Measurements from ENCODE around the gene TMEM164. TPM values are rescaled to one million over a fixed set of nuclear protein-coding genes. Genes with fewer than 3 reads are reported as not detected.
A peak's percentile ranks its signal among the peaks of the same experiment; 100 is the strongest.

The TMEM164 gene
- total and polyA plus RNA-seq, 12 donors: 8.7 to 32.2 (median 24.8) TPM

DNA sequence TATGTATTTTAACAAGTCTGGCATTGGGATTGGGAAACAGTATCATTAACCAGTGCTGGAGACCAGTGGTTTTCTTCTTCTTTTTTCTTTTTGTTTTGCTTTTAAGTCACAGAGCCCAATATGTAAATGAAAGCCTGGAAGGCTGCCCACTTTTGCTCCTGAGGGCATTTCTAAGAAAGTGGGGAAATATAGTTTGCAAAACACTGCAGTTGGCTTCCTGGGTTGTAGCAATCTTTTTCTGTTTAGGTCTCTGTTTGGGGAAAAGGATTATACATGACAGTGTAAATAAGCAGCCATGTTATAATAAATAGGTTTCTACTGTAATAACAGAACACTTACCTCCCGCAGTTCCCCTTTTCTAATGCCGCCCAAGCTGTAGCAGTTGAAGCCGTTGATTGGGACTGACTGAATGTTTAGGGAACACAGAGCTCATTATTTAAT lies 105.5 kb downstream of the TMEM164 start:
- TF ChIP-seq, protein P1, sequence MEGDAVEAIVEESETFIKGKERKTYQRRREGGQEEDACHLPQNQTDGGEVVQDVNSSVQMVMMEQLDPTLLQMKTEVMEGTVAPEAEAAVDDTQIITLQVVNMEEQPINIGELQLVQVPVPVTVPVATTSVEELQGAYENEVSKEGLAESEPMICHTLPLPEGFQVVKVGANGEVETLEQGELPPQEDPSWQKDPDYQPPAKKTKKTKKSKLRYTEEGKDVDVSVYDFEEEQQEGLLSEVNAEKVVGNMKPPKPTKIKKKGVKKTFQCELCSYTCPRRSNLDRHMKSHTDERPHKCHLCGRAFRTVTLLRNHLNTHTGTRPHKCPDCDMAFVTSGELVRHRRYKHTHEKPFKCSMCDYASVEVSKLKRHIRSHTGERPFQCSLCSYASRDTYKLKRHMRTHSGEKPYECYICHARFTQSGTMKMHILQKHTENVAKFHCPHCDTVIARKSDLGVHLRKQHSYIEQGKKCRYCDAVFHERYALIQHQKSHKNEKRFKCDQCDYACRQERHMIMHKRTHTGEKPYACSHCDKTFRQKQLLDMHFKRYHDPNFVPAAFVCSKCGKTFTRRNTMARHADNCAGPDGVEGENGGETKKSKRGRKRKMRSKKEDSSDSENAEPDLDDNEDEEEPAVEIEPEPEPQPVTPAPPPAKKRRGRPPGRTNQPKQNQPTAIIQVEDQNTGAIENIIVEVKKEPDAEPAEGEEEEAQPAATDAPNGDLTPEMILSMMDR (IDR thresholded peaks at IDR 0.05): no peak
- TF ChIP-seq POLR2A (IDR thresholded peaks at IDR 0.05): no peak
- H3K4me1 ChIP-seq (replicated peaks in 1 of 2): no peaks in the 10 kb centered on the region
- 68 to 90% (median 74%) methylated on average over 3 of the region's 3 CpGs for WGBS, 4 donors
- H3K27me3 ChIP-seq: no peaks in the 10 kb centered on the region
- H3K36me3 ChIP-seq (replicated peaks in 1 of 2): no peaks in the 10 kb centered on the region
- H3K27ac ChIP-seq: no peak overlapping the region
- no peaks in the 10 kb centered on the region for H3K9me3 ChIP-seq (replicated peaks in 1 of 3)
- DNase-seq: peak in 6 of 7 donors; percentile 13 to 63 (median 36)
- intact Hi-C loops (cut with DNase I): no loop called here
- H3K4me3 ChIP-seq: no peak overlapping the region

DNA sequence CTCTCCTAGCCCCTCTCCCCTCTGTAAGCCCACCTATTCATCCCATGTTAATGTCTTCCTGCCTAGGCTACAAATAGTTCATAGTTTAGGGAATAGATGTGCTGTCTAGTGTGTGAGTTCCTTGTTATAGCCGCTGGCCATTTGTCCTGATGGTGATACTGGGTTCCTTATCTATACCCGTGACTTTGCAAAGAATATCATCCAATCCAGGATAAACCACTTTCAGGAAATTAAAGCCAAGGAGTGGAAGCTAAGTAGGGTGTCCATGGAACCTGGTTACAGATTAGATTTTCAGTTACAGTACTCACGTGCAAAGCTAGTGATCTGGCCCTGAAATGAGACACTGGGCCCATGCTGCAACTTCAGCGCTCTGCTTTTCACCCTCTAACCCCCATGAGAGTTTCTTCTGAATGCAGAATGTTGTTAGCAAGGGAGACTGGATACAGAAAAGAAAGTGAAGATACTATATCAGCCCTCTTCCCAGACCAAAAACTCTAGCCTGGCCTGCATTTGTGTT lies 111.4 kb downstream of the TMEM164 start:
- TF ChIP-seq, protein P1 (IDR thresholded peaks at IDR 0.05): no peak
- Histone ChIP-seq H3K4me3 (no peak overlapping the region), H3K36me3 (replicated peaks in 1 of 2) (no peaks in the 10 kb centered on the region), H3K27me3 (no peaks in the 10 kb centered on the region), H3K27ac (no peak overlapping the region), H3K4me1 (replicated peaks in 1 of 2) (no peaks in the 10 kb centered on the region), H3K9me3 (replicated peaks in 1 of 3) (no peaks in the 10 kb centered on the region)
- intact Hi-C loops (cut with DNase I): no loop called here
- WGBS, 4 donors: 61 to 94% (median 87%) methylated on average over 2 to 4 of the region's 4 CpGs
- no peak for DNase-seq

DNA sequence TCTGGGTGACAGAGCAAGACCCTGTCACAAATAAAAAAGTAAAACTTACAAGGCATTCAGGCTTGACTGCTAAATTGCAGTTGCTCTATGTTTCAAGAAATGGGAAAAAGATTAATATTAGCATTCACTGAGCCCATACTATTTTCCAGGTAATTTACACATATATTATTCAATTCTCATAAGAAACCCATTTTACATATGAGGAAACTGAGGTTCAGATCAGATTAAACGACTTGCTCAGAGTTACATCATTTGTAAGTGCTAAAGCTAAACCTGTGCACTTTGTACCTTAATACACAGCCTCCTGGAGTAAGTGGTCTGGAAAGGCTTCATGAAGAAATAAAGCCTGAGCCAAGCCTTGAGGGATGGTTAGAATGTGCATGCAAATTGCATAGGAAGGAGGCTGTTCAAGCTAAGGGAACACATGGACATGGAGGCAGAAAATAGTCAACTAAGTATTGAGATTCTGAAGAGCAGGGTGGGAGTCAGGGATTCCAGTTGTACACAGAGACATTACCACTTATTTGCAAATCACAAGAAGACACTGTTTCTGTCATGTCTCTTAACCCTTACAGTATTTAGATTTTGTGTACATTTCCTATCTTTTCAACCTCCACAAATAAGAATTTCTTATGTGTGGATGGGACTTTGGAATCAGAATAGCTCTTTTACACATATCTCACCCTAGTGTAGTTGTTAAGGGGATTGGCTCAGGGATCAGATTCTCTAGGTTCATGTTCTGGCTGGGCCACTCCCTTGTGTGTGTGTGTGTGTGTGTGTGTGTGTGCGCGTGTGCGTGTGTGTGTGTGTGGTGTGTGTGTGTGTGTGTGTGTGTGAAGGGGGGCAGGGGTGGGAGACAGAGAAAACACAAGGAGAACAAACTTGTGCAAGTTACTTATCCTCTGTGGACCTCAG lies 113.4 kb downstream of the TMEM164 start:
- no peak for TF ChIP-seq POLR2A (IDR thresholded peaks at IDR 0.05)
- TF ChIP-seq, protein P1 (IDR thresholded peaks at IDR 0.05): no peak
- no peak for DNase-seq
- intact Hi-C loops (cut with DNase I): no loop called here
- WGBS, 4 donors: 62 to 94% (median 84%) methylated on average over 2 to 4 of the region's 4 CpGs
- no peaks in the 10 kb centered on the region for H3K4me1 ChIP-seq (replicated peaks in 1 of 2)
- no peaks in the 10 kb centered on the region for H3K9me3 ChIP-seq (replicated peaks in 1 of 3)
- no peak overlapping the region for H3K4me3 ChIP-seq
- H3K27ac ChIP-seq: no peak overlapping the region
- no peaks in the 10 kb centered on the region for H3K36me3 ChIP-seq (replicated peaks in 1 of 2)
- no peaks in the 10 kb centered on the region for H3K27me3 ChIP-seq

DNA sequence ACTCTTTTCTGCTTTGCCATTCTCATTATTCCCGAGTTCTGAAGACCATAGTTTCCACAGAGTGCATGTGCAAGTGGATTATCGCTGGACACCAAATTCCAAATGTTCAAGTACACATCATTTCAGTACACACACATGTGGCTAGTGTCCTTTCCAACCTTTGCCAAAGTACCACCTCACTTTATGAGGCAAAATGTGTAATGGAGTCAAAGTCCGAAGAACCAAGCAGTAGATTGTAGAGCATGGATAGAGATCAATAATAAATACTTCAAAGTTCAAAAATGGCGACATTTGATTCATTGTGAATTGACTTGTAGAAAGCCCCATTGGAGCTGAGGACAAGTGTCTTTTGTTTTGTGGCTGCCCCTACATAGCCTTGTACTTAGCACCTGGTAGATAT lies 115.6 kb downstream of the TMEM164 start:
- intact Hi-C loops (cut with DNase I): no loop called here
- no peak for DNase-seq
- no peak overlapping the region for H3K4me3 ChIP-seq
- no peak overlapping the region for H3K27ac ChIP-seq
- no peaks in the 10 kb centered on the region for H3K27me3 ChIP-seq
- H3K9me3 ChIP-seq (replicated peaks in 1 of 3): no peaks in the 10 kb centered on the region
- H3K36me3 ChIP-seq (replicated peaks in 1 of 2): no peaks in the 10 kb centered on the region
- 78 to 98% (median 90%) methylated on average over 4 of the region's 4 CpGs for WGBS, 4 donors
- TF ChIP-seq POLR2A (IDR thresholded peaks at IDR 0.05): no peak
- TF ChIP-seq, protein P1 (IDR thresholded peaks at IDR 0.05): no peak
- H3K4me1 ChIP-seq (replicated peaks in 1 of 2): no peaks in the 10 kb centered on the region

Measured in adrenal gland (tissue), 12 donors.